Stimulated activated CD8-positive, alpha-beta memory T cell treated with anti-CD3 and anti-CD28 coated beads, Interleukin-7, amount 100 ng/mL, for 48 hours (primary cell): ENCODE measurements around the gene TUT4.

ENCODE experiments used
- DNase-seq, 2 donors: peaks; one replicate each; pipeline ENCODE4 v3.0.0-alpha.2; 2020; ENCODE audit warnings: low read depth in 1 of 2; ENCODE audit errors: extremely low read depth in 1 of 2

The TUT4 gene

DNA sequence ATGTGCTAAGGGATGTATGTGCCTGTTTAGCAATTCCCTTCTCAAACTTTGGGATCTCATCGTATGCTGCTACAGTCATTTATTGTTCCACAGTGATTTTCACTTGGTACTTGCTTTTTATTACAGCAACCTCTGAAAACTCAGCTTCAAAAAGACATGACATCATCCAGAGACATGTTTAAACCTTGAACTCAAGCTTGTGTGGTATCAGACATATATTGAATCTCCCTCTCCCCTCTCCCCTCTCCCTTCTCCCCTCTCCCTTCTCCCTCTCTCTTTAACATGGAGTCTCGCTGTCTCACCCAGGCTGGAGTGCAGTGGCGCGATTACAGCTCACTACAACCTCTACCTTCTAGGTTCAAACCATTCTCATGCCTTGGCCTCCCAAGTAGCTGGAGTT, 19.5 kb upstream of the TUT4 start:
- no peak for DNase-seq

DNA sequence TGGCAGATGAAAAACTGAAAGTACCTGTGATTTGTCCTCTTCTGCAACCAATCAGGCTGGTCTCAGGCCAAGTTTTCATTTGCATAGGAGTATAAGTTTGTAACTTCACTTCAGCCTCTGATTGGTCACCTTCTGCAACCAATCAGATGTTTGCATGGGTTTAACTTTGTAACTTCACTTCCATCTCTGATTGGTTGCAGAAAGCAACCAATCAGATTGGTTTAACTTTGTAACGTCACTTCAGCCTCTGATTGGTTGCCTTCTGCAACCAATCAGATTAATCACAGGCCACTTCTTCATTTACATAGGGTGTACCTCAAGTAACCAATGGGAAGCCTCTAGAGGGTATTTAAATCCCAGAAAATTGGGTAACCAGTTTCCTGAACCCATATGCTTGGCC, 18.9 kb upstream of the TUT4 start:
- no peak for DNase-seq

DNA sequence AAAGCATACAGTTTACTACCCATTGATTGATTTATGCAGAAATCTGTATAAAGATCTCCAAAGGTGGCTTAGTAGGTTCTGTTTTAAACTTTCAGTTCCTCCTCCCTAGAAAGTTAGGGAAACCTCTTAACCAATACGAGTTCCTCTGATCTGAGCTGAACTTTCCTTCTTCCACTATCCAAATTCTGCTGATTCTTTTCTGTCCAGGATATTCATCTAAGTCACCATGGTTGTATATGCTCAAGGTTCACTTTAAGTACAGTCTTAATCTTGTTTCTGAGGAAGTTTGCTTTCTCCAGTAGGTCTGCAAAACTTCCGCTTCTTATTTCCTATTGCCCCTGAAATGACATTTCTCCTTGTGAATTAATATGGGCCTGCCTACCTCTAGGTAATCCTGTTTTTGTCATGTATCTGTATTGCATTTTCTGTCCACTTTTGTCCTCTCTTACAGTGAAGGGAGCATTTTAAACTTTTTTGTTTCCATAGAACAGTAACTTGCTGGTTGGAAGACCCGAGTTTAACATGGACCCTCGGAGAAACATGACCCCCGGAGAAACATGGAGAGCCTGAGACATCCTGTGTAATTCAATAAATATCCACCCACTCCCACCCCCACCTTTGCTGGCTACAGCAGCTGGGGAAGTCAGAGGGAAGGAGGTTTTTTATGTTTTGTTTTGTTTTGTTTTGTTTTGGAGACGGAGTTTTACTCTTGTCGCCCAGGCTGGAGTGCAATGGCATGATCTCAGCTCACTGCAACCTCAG, 16.7 kb upstream of the TUT4 start:
- no peak for DNase-seq

DNA sequence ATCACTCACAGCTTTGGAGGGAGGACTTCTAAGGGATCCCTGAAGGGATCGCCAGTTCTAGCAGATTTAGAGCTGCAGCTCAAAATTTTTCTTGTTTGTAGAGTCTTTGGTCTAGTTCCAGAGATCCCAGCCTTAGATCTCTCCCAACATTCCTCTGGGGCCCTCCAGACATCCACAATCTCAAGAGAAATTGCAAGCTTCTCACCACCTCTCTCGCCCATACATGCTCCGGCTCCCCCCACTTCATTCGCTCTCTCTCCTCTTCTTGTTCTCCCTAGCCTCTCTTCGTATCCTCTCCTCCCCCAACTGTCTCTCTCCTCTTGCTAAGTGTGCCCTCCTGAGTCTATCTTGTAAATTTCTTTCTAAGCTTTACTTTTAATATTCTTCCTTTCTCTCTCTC, 15.1 kb upstream of the TUT4 start:
- DNase-seq, result no peak

DNA sequence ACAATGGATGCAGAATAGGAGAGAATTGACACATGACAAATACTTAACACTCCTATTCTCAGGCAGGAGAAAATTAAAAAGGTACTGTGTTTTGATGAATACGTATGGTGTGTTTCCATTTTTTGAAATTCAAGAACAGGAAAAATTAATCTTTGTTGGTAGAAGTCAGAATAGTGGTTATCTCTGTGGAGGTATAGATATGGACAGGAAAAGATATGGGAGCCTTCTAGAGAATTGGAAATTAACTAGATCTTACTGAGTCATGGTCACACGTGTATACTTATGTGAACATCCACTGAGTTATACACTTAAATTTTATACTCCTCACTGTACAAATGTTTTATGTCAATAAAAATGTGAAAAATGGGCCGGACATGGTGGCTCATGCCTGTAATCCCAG, 9.9 kb upstream of the TUT4 start:
- DNase-seq, result no peak

DNA sequence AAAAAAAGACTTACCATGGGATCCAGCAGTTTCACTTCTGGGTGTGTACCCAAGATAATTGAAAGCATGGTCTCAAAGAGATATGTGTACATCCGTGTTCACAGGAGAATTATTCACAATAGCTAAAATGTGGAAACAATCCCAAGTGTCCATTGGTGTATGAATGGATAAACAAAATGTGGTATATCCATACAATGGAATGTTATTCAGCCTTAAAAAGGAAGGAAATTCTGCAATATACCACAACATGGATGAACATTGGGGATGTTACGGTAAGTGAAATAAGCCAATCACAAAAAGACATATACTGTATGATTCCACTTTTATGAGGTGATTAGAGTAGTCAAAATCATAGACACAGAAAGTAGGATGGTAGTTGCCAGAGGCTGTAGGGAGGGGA, 7.0 kb upstream of the TUT4 start:
- DNase-seq, result no peak

DNA sequence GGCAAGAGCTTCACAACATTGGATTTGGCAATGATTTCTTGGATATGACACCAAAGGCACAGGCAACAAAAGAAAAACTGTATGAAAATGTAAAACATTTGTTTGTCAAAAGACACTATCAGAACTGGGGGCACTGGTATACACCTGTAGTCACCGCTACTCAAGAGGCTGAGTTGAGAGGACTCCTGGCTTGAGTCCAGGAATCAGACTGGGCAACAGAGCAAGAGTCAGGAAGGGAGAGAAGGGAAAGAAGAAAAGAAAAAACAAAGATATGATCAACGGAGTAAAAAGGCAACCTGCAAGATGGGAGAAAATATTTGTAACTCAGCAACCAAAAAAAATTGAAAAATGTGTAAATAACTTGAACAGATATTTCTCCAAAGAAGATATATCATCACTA, 6.0 kb upstream of the TUT4 start:
- no peak for DNase-seq

DNA sequence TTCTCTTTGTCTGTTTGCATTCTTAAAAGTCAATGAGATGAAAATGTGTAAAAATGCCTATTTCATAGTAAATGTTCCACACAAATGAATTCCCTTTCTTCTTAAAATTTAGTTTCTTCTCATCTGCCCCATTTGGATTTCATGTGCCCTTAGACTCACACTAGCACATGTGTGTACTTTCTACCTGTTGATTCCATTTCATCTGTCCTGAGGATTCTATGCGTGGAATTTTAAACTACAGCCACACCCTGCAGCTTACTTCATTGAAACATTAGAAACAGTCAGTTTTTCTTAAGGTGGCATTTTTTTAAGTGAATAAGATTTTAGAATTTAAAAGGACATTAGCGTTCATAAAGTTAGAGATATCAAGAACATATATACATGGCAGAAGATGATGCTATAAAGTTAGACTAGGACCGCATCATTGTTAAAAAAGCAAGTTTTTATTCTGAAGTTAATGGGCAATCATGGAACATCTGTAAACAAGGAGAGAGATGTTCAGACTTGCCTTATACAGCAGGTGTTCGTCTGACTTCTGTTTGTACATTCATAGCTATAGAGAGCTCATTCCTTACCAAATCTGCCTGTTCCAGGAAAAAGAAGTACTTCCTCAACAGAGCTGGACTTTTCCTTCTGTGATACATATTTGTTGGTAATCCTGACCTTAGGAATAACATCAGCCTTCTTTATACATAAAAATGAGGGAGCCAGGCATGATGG, 3.9 kb upstream of the TUT4 start:
- no peak for DNase-seq

DNA sequence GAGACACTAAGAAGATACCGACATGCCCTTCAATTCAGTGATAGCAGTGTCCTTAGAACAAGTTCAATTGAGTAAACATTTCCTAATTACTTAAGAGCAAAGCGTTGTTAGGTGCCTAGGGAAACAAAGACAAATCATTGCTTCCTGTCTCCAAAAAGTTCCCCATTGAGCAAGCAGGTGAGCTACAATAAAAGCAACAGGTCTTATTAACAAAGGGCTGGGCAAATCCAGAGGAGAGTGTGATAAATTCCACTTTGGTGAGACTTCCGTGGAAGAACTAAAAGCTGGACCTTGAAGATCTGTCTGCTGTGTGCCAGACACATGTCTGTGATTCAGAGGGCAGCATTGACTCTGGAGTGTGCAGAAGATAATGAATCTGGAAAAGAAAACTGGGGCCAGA, 1.9 kb upstream of the TUT4 start:
- no peak for DNase-seq

DNA sequence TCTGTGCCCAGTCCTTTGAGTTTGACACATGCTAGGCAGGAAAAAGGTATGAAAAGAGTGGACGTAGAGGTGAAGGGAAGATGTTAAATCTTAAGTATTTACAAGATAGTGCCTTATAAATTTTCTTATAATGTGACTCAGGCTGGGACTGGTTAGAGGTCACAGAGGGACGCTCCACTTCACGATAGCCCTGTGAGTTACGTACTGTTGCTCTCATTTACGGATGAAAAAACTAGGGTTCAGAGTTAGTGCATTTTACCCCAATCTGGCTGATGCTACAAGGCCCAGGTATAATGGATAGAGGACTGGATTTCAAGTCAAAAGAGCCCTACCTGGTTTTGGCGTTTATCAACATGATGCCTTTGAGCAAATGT, 1.4 kb upstream of the TUT4 start:
- no peak for DNase-seq

DNA sequence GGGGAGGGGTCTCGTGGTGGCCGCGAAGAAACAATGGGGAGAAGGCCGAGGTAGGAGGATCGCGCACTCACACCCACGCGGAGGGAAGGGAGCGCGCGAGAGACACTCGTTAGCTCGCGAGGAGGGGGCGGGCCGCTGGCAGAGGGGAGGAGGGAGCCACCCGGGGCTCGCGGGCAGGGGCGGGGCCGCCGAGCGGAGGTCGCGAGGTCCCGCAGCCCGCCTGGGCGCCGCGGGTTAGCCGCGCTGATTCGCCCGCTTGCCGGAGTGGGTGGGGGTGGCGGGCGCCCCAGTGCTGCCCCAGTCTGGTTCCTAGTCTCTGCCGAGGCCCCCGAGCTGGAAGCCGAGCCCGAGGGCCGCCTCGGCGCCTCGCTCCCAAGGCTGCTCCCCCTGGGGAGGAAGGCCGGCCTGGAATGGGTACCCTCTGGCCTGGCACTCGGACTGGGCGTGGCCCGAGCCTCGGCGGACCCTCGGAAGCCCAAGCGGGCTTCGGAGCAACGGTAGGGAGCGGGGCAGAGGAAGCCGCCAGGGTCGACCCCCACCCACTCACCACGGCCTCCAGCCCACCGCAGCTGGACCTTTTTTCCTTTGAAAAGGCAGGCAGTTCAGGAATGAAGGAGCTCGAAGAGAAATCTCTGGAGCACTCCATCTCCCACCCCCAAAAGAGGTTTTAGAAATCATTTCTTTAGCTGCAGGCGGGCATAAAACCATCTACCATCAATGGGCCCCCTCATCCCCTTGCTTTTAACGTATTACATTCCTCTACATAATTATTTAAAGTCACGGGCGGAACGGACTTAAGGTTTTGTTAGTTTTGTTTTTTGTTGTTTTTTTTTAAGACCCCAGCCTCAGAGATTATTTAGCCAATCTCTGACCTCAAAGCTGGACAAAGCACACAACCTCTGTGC, 722 bp upstream of the TUT4 start:
- DNase-seq, result peak; percentile 84 to 88

DNA sequence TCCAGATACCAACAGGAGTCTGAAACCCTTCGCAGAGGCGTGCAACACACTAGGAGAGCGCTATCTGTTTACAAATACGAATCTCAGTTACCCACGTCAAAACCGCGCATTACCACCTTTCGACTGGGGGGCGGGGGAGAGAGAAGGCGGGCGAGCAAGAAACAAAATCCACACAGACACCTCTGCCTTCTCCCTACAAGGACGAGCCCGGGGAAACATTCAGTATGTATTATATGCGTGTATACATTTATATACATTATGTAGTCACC, 722 bp downstream of the TUT4 start:
- DNase-seq, result peak; percentile 28 to 72

DNA sequence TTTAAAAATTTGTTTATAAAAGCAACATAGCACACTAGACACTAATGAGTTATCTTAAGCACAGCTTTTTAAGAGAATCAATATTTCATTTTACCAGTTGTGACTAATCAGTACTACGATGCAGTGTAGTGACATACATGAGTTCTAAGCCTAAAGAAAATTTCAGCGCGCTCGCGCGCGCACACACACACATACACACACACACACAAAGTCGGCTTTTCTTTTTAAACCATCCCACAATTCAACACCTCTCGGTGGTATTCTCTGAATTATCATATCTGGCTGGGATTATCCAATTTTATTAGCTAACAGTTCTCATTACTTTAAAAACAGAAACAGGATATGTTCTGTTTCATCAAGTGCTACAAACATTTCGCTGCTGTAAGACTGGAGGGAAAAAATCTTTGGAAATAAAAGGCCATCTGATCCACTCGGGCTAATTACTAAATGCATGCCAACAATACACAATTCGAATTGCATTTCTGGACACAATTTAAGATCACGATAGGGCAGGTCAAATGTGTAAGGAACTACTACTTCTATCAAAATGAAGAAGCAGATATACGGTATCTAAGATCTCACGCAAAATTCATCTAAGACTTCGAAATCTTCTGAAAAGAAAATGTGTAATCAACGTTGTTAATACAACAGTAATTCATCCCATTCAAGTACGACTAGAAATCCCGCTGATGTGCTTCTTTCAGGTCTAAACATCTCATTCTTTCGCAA, 1.2 kb downstream of the TUT4 start:
- DNase-seq, result peak in 1 of 2 donors; percentile 11

DNA sequence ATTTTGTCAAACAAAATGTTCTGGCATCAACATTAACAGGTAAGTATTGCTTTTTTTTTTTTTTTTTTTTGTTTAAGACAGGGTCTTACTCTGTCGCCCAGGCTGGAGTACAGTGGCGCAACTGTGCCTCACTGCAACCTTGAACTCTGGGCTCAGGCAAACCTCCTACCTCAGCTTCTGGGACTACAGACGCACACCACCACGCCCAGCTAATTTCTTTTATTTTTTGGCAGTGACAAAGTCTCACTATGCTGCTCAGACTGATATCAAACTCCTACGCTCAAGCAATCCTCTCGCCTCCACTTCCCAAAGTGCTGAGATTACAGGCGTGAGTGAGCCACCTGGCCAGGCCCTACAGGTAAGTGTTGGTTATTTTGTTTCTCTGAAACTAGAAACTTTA, 2.4 kb downstream of the TUT4 start:
- DNase-seq, result no peak

DNA sequence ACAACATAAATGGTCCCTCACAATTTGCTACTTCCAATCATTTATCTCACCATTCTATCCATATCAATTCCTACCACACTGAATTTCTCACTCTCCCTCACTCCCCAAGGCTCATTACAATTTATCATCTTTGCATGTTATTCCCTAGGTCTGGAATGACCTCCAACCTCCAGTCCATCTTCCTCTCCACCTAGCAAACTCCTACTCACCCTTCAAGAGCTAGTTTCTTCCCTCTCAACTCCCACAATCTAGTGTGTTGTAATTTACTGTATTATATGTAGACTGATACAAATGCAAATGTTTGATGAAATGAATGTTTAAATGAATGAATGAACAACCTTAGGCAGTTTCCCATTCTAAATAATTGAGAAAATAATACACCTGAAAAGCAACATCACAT, 3.6 kb downstream of the TUT4 start:
- no peak for DNase-seq

DNA sequence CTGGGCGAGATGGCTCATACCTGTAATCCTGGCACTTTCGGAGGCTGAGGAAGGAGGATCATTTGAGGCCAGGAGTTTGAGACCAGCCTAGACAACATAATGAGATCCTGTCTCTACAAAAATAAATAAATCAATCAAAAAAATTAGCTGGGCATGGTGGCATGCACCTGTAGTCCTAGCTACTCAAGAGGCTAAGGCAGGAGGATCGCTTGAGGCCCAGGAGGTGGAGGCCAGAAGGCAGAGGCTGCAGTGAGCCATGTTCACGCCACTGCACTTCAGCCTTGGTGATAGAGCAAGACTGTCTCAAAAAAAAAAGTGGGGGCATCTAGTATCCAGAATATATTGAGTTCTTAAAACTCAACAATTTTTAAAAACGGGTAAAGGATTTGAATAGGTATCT, 6.0 kb downstream of the TUT4 start:
- DNase-seq, result no peak

DNA sequence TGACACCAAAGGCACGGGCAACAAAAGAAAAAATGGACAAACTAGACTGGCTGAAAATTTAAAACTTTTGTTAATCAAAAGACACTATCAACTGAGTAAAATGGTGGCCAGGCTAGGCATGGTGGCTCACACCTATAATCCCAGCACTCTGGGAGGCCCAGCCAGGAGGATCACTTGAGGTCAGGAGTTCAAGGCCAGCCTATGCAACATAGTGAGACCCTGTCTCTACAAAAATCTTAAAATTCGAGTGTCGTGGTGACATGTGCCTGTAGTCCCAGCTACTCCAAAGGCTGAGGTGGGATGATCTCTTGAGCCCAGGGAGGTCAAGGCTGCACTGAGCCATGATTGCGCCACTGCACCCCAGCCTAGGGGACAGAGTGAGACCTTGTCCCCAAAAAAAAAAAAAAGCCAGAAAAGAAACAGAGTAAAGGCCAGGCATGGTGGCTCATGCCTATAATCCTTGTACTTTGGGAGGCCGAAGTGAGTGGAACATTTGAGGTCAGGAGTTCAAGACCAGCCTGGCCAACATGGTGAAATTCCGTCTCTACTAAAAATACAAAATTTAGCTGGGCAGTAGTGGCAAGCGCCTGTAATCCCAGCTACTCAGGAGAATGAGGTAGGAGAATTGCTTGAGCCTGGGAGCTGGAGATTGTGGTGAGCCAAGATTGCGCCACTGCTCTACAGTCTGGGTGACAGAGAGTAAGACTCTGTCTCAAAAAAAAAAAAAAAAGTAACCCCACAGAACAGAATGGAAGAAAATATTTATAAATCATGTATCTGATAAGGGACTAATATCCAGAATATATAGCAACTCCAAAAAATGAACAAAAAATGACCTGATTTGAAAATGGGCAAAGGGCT, 8.0 kb downstream of the TUT4 start:
- DNase-seq, result no peak

DNA sequence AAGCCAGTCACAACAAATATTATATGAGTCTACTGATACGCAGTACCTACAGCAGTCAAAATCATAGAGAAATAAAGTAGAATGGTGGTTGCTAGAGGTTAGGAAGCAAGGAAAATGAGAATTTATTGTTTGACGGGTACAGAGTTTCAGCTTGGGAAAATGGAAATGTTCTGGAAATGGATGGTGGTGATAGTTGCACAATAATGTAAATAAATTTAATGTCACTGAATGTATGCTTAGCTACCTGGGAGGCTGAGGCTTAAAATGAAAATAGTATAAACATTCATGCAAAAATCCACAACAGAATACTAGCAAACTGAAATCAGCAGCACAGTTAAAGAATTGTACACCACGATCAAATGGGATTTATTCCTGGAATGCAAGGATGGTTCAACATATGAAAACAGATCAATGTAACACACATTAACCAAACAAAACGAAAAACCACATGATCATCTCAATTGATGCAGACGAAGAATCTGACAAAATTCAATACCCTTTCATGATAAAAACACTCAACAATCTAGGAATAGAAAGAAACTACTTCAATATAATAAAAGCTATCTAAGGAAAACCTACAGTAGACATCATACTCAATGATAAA, 10.7 kb downstream of the TUT4 start:
- no peak for DNase-seq

DNA sequence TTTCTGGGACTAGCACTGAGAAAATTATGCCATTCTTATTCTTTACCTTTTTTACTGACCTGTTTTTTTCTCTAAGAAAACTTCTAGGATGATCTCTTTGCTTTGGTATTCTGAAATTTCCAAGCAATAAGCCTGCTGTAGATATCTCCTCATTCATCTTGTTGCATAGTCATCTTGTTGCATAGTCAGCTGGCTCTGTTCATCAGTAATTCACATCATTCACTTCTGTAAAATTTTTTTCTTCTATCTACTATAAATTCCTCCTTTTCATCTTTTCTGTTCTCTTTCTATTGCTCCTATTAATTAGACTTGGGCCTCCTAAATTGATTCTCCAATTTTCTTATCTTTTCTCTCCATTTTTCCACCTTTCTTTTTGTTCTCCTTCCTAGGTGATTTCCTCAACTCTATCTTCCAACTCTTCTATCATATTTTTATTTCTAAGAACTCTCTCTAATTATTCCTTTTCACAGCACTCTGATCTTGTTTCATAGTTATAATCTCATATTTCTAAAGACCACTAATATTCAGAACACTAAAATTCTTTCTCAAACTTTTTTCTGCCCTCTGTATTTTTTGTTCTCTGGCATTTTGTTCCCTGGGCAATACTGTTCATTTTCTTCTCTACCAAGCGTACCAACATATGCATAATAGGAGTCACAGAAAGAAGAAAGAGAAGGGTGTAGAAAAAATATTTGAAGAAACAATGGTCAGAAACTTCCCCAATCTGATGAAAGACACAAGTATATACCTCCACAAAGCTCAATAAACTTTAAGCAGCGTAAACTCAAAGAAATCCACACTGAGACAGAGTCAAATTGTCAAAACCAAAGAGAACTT, 17.7 kb downstream of the TUT4 start:
- no peak for DNase-seq
